ENCODE results near the gene PERCC1. TPM values are rescaled to one million over a fixed set of nuclear protein-coding genes. Genes with fewer than 3 reads are reported as not detected.

Gene PERCC1
- total RNA-seq, 2 experiments from 2014 or later: 0.30 TPM; not detected in 1

DNA sequence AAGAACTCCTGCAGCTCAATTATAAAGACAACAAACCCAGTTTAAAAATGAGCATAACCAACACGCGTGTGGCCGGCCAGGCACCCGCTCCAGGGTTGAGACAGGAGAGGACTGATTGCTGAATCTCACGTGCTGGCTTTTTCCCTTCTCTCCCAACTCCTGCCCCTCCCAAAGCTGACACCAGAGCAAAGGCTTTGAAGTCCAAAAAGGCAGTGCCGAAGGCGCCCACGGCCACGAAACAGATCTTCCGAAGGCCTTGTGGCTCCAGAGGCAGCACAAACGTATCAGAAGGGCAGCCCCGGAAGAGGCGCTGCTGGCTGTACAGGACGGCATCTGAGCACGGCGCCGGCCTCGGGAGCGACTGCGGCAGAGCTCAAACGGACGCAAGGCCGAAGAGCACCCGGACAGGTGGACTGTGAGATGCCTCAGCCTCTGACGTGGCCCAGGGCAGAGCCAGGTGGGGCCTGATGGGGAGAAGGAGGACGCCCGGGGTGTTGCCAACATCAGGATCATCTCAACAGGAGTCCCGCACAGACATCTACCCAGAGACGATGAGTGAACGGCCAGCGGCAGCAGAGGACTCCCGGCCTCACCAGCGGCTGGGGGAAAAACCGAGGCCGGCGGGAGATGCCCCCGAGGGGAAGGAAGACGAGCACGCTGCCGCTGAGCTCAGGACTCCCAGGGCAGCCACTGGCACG is 33.5 kb downstream of the PERCC1 start:
- POLR2A ChIA-PET: interaction anchor here (0.6 kb wide), 1 partner anchor 14 kb away, joined by 3 read pairs; no protein-coding TSS in a partner anchor
- TF ChIP-seq CTCF (IDR thresholded peaks at IDR 0.05): no peak
- DNase-seq (no peak), ATAC-seq (ENCODE audit: poor library complexity) (no peak)
- Mint-ChIP-seq H3K36me3 (ENCODE audit: low read depth) (peaks cover 22% of the 10 kb centered on the region), H3K4me1 (ENCODE audit: low read depth) (no peaks in the 10 kb centered on the region), H3K4me3 (no peak overlapping the region), H3K27ac (no peak overlapping the region), H3K9me3 (no peaks in the 10 kb centered on the region), H3K27me3 (no peaks in the 10 kb centered on the region)
- CTCF ChIA-PET: no interaction called here
- H3K36me3 ChIP-seq (ENCODE audit: insufficient read depth, low read length): peaks cover 27% of the 10 kb centered on the region
- no peaks in the 10 kb centered on the region for H3K27me3 ChIP-seq (ENCODE audit: control insufficient read depth in 1 of 2, insufficient read depth in 2 of 2, low read length in 2 of 2)
- H3K9me3 ChIP-seq (ENCODE audit: control insufficient read depth in 1 of 2, insufficient read depth in 1 of 2, low read length in 2 of 2): no peaks in the 10 kb centered on the region
- H3K4me3 ChIP-seq (ENCODE audit: low read length): no peak overlapping the region
- no peaks in the 10 kb centered on the region for H3K4me1 ChIP-seq (ENCODE audit: insufficient read depth, low read length)
- H3K27ac ChIP-seq (ENCODE audit: low read depth in 1 of 2, low read length in 2 of 2): no peak overlapping the region
- intact Hi-C loops (cut with DNase I, micrococcal nuclease): no loop called here

DNA sequence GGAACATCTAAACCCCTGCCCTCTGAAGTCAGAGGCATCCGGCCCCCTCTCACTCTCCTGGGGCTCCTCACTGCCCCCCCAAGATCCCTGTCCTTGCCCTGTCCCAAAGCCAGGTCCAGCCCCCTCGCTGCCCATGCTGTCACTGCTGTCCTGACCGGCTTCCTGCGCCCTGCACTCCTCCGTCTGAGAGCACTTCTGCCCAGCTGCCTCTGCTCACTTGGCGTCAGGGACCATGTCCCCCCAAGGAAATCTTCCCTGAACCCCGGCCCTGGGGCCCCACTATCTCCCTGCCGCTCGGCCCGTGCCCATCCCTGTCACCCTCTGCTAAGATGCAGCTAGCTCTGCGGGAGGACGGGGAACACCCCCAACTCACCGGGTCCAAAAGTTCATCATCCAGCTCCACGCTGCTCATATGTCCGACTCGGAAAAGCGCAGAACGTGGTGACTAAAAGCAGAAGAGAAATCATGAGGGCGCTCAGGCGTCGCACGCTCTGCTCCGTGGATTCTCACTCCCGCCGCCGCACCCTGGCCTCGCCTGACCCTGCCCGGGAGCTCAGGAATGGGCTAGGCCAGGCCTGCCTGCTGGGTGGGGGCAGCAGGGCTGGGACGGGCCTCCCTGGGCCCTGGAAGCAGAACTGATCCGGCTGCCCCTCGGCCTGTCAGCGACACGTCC is 34.2 kb downstream of the PERCC1 start:
- Histone ChIP-seq H3K4me1 (ENCODE audit: insufficient read depth, low read length) (no peaks in the 10 kb centered on the region), H3K4me3 (ENCODE audit: low read length) (no peak overlapping the region), H3K27me3 (ENCODE audit: control insufficient read depth in 1 of 2, insufficient read depth in 2 of 2, low read length in 2 of 2) (no peaks in the 10 kb centered on the region), H3K36me3 (ENCODE audit: insufficient read depth, low read length) (peaks cover 25% of the 10 kb centered on the region), H3K27ac (ENCODE audit: low read depth in 1 of 2, low read length in 2 of 2) (no peak overlapping the region), H3K9me3 (ENCODE audit: control insufficient read depth in 1 of 2, insufficient read depth in 1 of 2, low read length in 2 of 2) (no peaks in the 10 kb centered on the region)
- CTCF ChIA-PET: no interaction called here
- Mint-ChIP-seq H3K4me1 (ENCODE audit: low read depth) (peaks cover 5% of the 10 kb centered on the region), H3K27ac (no peak overlapping the region), H3K27me3 (no peaks in the 10 kb centered on the region), H3K36me3 (ENCODE audit: low read depth) (peaks cover 22% of the 10 kb centered on the region), H3K9me3 (no peaks in the 10 kb centered on the region), H3K4me3 (no peak overlapping the region)
- POLR2A ChIA-PET: no interaction called here
- no peak for TF ChIP-seq CTCF (IDR thresholded peaks at IDR 0.05)
- DNase-seq (no peak), ATAC-seq (ENCODE audit: poor library complexity) (no peak)
- intact Hi-C loops (cut with DNase I, micrococcal nuclease): no loop called here

DNA sequence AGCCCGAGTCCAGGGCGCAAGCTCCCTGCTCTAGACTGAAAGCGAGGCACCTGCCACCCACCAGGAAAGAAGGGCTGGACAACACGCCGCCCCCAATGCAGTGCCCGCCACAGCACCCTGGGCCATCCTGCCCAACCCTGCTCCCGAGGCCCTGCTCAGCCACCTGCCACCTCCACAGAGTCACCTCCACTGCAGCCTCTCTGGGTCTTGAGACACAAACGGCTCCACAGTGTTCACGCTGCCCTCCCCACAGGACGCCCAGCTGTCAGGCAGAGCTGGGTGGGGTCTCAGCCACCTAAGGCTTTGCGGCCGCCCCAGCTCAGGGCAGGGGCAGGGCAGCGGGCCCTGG is 34.7 kb downstream of the PERCC1 start:
- ChIA-PET POLR2A (no interaction called here), CTCF (no interaction called here)
- Histone ChIP-seq H3K4me3 (ENCODE audit: low read length) (no peak overlapping the region), H3K27ac (ENCODE audit: low read depth in 1 of 2, low read length in 2 of 2) (no peak overlapping the region), H3K9me3 (ENCODE audit: control insufficient read depth in 1 of 2, insufficient read depth in 1 of 2, low read length in 2 of 2) (no peaks in the 10 kb centered on the region), H3K36me3 (ENCODE audit: insufficient read depth, low read length) (peaks cover 20% of the 10 kb centered on the region), H3K27me3 (ENCODE audit: control insufficient read depth in 1 of 2, insufficient read depth in 2 of 2, low read length in 2 of 2) (no peaks in the 10 kb centered on the region), H3K4me1 (ENCODE audit: insufficient read depth, low read length) (peaks cover 3% of the 10 kb centered on the region)
- Mint-ChIP-seq H3K27ac (no peak overlapping the region), H3K4me3 (no peak overlapping the region), H3K36me3 (ENCODE audit: low read depth) (peaks cover 18% of the 10 kb centered on the region), H3K9me3 (no peaks in the 10 kb centered on the region), H3K4me1 (ENCODE audit: low read depth) (peaks cover 10% of the 10 kb centered on the region), H3K27me3 (no peaks in the 10 kb centered on the region)
- ATAC-seq (ENCODE audit: poor library complexity): no peak
- intact Hi-C loops (cut with DNase I, micrococcal nuclease): no loop called here
- TF ChIP-seq CTCF (IDR thresholded peaks at IDR 0.05): no peak
- no peak for DNase-seq
